Ramos (cell line): ENCODE measurements around the gene LHCGR.
"Not testable (repeated sequence)": the region's sequence is repeated elsewhere in the genome, so short reads cannot be mapped to it uniquely, and the experiment has no call there.

Experiments
- in situ Hi-C: fragments of 300-500 bp; cut with MboI; formaldehyde crosslinking; loops from one replicate; pipeline ENCODE4 v1.14.3; 2022; ENCODE audit warnings: low sequenced_read_pairs; ENCODE audit not compliant: unreplicated experiment

The LHCGR gene

DNA sequence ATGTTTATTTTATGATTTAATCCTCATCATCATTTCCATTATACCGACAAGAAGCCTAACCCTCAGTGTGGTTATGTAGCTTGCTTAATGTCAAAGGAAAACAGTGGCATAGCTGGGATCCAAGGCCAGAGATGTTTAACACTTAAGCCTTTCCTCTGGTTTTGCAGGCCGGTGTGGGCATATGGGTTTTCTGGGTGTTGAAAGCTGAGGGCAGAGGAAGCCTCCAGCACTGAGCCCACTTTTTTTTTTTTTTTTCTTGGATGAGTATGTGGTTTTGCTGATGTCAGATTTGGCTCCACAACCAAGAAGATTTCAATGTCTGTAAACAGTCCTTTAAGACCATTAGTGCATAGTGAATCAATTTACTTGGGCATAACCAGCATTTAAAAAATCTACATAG is 41.3 kb downstream of the LHCGR start:
- in situ Hi-C loops: no loop called here

DNA sequence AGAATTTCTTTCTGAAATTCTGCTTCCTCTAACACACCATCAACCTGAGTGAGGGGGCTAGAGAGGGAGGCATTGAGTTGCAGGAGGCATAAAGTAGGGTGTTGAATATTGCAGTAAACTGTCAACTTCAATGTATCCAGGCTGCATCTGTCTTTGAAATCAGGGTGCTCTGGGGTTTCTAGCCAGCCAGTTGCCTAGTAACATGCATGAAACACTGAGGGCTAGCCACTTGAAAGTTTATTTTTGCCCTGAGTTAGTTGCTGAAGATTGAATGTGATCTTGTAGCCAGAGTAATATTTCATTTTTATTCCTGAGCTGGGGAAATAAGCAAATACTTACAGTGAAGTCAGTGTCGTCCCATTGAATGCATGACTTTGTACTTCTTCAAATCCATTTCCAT is 41.9 kb downstream of the LHCGR start:
- in situ Hi-C loops: no loop called here

- in situ Hi-C loops: no loop called here
These were observed 43.4 kb downstream of the LHCGR start for GRCh38 chr2:48712151-48712550.

DNA sequence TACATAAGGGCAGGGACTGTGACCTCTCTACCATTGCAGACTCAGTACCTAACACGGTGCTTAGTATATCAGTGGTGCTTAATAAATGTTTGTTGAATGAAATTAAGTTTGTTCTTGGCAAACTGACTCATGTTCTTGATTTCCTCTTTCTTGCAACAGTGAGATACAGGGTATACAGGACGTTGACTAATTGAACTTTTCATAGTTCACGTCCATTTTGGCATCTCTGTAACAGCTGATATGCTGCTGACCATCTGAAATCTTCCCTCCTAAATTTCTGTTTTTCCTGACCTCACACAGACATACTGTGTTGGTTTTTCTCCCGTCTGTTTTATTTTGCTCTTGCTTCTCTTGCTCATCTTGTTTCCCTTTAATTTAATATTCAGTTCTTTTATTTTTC is 44.2 kb downstream of the LHCGR start:
- in situ Hi-C loops: no loop called here

GRCh38 chr2:48709096-48710034 is 46.2 kb downstream of the LHCGR start:
- in situ Hi-C loops: no loop called here

GRCh38 chr2:48707466-48707865 is 48.1 kb downstream of the LHCGR start:
- in situ Hi-C loops: no loop called here

DNA sequence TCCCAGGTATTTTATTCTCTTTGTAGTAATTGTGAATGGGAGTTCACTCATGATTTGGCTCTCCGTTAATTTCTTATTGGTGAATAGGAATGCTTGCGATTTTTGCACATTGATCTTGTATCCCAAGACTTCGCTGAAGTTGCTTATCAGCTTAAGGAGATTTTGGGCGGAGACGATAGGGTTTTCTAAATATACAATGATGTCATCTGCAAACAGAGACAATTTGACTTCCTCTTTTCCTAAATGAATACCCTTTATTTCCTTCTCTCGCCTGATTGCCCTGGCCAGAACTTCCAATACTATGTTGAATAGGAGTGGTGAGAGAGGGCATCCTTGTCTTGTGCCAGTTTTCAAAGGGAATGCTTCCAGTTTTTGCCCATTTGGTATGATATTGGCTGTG is 51.9 kb downstream of the LHCGR start:
- in situ Hi-C loops: not testable (repeated sequence)

DNA sequence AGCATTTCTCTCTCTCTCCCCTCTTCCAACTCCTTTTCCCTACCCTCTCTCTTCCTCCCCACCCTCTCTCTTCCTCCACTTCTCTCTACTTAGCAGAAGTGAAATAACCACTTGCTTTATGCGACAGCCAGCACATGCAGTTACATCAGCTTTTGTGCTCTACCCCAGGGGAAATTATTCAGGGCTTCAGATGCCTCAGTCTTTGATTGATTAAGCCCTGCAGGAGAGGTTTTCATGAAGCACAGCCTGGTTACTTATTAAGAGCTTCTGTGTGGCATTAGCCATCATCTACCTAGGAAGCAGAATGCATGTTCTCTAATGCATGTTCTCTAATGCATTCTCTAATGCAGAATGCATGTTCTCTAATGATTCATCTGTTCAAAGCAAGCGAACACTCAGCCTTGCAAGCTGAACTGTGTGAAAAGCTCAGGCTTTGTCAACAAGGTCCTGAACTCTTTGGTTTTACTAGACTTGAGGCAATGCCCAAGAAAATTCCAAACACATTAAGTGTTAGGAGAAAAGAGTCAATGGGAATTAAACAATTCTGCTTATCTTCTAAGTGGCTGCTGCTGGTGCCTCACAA is 56.1 kb downstream of the LHCGR start:
- in situ Hi-C loops: no loop called here

DNA sequence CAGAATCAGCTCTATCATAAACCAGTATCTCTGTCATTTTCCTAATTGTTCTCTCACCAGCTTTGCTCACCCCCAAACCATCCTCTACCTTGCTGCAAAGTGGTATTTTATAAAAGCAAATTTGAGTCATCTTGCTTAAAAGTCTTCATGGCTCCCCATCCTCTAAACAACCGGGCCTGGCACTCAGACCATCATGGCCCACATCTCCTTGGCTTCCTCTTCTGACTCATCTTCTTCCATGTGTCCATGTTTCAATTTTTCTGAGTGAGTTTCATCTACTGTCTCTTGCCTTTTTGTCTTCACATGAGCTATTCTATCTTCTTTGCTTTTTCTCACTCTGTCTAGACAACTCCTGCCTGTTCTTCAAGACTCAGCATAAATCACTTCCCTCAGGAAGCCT is 58.6 kb downstream of the LHCGR start:
- in situ Hi-C loops: no loop called here

GRCh38 chr2:48695991-48696390 is 59.5 kb downstream of the LHCGR start:
- in situ Hi-C loops: no loop called here

DNA sequence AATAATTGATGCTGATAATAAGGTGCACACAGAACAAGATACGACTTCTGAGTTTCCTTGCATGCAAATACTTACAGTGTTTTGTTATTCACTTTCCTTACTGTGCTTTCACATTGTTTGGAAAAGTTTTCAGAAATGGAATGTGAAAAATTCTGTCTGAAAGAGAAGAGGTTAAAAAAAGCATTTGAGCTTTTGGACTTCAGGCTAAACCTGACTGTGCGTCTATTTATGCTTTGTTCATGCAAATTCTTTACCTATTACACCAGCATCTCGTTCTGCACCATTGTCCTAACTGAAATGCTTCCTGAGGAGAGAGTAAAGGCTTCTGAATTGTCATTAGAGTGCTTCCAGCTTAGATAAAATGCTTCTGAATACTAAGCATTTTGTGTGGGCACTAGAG is 61.4 kb downstream of the LHCGR start:
- in situ Hi-C loops: no loop called here

DNA sequence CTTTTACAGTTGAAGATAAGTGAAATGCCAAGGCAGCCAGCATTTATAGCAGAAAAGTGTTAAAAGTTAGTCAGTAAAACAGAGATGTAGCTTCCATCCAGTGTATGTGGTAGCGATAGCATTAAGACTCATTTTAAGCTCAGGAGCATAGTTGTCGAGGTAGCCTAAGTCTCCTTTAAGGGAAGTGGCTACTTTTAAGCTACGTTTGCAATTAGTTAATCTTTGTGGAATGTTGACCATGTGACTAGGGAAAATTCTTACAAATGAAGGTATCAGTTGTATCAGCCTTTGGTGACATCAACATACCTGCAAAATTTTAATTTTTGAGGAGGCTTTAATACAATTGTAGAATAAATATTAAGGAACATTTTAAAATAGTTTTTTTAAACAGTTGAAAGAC is 61.9 kb downstream of the LHCGR start:
- in situ Hi-C loops: no loop called here

GRCh38 chr2:48693066-48693465 is 62.5 kb downstream of the LHCGR start:
- in situ Hi-C loops: no loop called here

DNA sequence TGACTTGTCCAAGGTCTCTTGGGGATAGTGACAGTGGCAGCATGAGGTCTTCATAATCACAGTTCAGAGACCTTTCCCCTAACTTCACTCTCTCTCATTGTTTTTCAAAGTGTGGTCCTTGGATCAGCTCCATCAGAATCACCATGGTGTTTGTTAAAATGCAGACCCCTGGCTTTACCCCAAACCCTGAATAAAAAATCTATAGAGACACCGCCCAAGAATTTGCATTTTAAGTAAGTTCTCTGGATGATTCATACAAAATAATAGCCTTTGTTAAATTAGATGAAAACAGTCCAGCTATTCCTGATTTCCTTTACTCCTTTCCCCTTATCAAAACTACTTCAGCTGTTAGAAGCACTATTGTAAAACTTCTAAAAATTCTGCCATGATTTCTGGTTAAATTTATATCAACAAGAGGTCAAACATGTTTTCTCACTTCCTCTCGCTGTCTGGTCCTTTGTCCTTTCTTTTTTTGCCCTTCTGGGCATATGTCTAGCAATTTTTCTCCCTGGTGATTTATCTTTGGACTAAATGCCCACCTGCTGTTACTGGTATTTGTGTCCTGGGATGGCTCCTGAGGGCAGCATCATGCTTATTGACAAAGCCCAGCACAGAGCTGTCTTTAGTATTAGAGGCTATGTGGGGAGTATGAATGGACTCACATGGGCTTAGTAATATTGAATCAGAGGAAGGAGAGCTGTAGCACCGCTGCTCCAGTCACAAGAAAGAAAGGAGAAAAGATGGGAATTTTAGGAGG is 63.4 kb downstream of the LHCGR start:
- in situ Hi-C loops: no loop called here

GRCh38 chr2:48685126-48685525 is 70.4 kb downstream of the LHCGR start:
- in situ Hi-C loops: no loop called here

DNA sequence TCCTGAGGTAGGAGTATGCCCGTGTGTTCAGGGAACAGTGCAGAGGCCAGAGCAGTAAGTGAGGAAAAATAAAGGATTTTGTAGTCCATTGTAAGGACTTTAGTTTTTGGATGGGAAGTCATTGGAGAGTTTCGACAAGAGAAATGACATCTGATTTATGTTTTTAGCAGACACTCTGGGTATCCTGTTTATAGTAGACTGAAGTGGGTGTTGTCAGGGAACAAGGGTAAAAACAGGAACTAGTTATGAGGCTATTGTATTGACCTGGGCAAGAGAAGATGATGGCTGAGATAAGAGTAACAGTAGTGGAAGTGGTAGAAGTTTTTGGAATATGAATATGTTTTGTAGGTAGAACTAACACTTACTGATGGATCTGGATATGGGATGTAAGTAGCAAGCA is 78.1 kb downstream of the LHCGR start:
- in situ Hi-C loops: no loop called here

DNA sequence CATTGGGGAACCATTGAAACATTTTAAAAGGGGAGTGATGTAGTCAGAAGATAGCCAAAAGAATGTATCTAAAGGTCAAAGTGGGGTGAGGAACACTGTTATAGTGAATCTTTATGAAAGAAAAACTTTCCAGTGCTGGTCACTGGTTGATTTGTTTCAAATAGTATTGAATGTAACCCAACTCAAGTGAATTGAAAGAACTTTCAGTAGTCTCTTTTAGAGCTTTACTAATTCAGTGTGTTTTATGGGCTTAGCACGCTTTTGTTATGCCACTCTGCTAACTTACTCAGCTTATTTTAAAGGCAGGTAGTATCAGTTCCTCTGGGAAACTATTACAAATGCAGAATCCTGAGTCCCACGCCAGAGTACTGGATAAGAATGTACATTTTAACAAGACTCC is 80.6 kb downstream of the LHCGR start:
- in situ Hi-C loops: no loop called here

DNA sequence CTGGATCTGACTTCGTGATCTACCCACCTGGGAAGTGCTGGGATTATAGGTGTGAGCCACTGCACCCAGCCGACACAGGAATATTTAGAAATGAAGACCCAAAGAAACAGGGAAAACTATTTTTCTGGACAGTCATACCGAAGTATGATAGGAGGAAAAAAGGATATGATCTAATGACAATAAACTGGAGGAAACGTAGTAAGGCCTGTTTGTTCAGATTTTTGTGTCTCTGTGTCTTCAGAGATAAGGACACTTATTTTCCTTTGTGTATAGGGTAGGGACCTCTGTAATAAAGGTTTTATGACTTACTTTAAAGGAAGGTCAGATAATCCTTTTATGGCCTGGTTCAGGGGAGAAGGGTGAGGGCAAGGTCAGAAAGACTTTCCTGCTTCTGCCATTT is 81.9 kb downstream of the LHCGR start:
- in situ Hi-C loops: no loop called here

GRCh38 chr2:48668992-48669391 is 86.5 kb downstream of the LHCGR start:
- in situ Hi-C loops: no loop called here

GRCh38 chr2:48651158-48651790 is 104.2 kb downstream of the LHCGR start:
- in situ Hi-C loops: no loop called here

- in situ Hi-C loops: no loop called here
These were observed 117.3 kb downstream of the LHCGR start for GRCh38 chr2:48638261-48638660.
